Testis (tissue), 2 donors: ENCODE results near the gene G3BP2.

Source experiments
- POLR2A ChIP-seq: fragments of 450-650 bp; IDR thresholded peaks from one replicate; pipeline ENCODE4 v1.6.1; 2017; ENCODE audit warnings: antibody characterized with exemption, mild to moderate bottlenecking, moderate library complexity
- TF ChIP-seq, protein P1 (sequence below), 3 experiments: fragments of 450-650 bp in 2 of 3; fragments of 200-600 bp in 1 of 3; sonication (generic) in 1 of 3; IDR thresholded peaks; one replicate each; pipeline ENCODE4 v1.5.1; 2016 to 2019; ENCODE audit warnings: antibody characterized with exemption in 3 of 3, mild to moderate bottlenecking in 2 of 3, moderate library complexity in 1 of 3

- TF ChIP-seq, protein P1, sequence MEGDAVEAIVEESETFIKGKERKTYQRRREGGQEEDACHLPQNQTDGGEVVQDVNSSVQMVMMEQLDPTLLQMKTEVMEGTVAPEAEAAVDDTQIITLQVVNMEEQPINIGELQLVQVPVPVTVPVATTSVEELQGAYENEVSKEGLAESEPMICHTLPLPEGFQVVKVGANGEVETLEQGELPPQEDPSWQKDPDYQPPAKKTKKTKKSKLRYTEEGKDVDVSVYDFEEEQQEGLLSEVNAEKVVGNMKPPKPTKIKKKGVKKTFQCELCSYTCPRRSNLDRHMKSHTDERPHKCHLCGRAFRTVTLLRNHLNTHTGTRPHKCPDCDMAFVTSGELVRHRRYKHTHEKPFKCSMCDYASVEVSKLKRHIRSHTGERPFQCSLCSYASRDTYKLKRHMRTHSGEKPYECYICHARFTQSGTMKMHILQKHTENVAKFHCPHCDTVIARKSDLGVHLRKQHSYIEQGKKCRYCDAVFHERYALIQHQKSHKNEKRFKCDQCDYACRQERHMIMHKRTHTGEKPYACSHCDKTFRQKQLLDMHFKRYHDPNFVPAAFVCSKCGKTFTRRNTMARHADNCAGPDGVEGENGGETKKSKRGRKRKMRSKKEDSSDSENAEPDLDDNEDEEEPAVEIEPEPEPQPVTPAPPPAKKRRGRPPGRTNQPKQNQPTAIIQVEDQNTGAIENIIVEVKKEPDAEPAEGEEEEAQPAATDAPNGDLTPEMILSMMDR (IDR thresholded peaks at IDR 0.05): no peak
- no peak for TF ChIP-seq POLR2A
These were observed 79.8 kb downstream of the G3BP2 start for GRCh38 chr4:75593393-75593792.
